NCI-H1092 treated with DMSO at 0.1 percent for 48 hours (cell line): ENCODE measurements around the gene ZER1.

Experiments
- DNase-seq: peaks from one replicate; lab custom pipeline; 2025; lab: John Stamatoyannopoulos, UW

ZER1 gene

GRCh38 chr9:128689820-128690683, 81.7 kb downstream of the ZER1 start:
- peak; percentile 36 for DNase-seq

GRCh38 chr9:128689293-128689774, 82.4 kb downstream of the ZER1 start:
- no peak for DNase-seq

GRCh38 chr9:128688501-128689292, 83.0 kb downstream of the ZER1 start, which contains the start of gene SET:
Gene SET (plus strand): TSS chr9:128689222. CDS start chr9:128689583, 361 bp downstream.
- peak; percentile 90 for DNase-seq

GRCh38 chr9:128687453-128687852, 84.3 kb downstream of the ZER1 start:
- no peak for DNase-seq

GRCh38 chr9:128685636-128686489, 85.9 kb downstream of the ZER1 start:
- DNase-seq: no peak

GRCh38 chr9:128684325-128685199, 87.2 kb downstream of the ZER1 start:
- no peak for DNase-seq

- no peak for DNase-seq
These were observed 87.7 kb downstream of the ZER1 start for GRCh38 chr9:128684065-128684324.

GRCh38 chr9:128683340-128684064, 88.2 kb downstream of the ZER1 start:
- no peak for DNase-seq
